H1 (cell line): ENCODE measurements around the gene EIF3J. TPM values are rescaled to one million over a fixed set of nuclear protein-coding genes. Genes with fewer than 3 reads are reported as not detected.

Source experiments
- CEBPB ChIP-seq: IDR thresholded peaks from 2 replicates; pipeline ENCODE4 v1.6.1; 2012; ENCODE audit warnings: low read depth, low read length
- CHD7 ChIP-seq: fragments of 300-600 bp; sonication (generic); IDR thresholded peaks from 2 replicates; pipeline ENCODE4 v1.7.1; 2012; ENCODE audit warnings: low read length, moderate library complexity, mild to moderate bottlenecking, inconsistent platforms; ENCODE audit not compliant: insufficient replicate concordance
- E2F6 ChIP-seq: IDR thresholded peaks from 2 replicates; pipeline ENCODE4 v1.6.1; 2012; ENCODE audit warnings: inconsistent platforms
- EGR1 ChIP-seq: IDR thresholded peaks from 2 replicates; pipeline ENCODE4 v1.6.1; 2011; ENCODE audit warnings: low read depth, low read length, borderline replicate concordance
- KDM1A ChIP-seq: fragments of 200-600, 300-600 bp; sonication (generic); IDR thresholded peaks from 2 replicates; pipeline ENCODE4 v1.7.1; 2016; ENCODE audit warnings: mild to moderate bottlenecking, low read length, borderline replicate concordance
- NRF1 ChIP-seq: IDR thresholded peaks from 2 replicates; pipeline ENCODE4 v1.6.1; 2011; ENCODE audit warnings: mild to moderate bottlenecking, low read depth, low read length, improper control_type of control experiment
- RFX5 ChIP-seq: IDR thresholded peaks from 2 replicates; pipeline ENCODE4 v1.6.1; 2011; ENCODE audit warnings: low read depth, low read length, improper control_type of control experiment, borderline replicate concordance
- SIN3A ChIP-seq, 2 experiments: IDR thresholded peaks in 1 of 2; conservative IDR thresholded peaks in 1 of 2; 2 replicates each; pipeline ENCODE4 v1.6.1; 2011 to 2012; ENCODE audit warnings: low read length in 2 of 2, improper control_type of control experiment in 1 of 2, low read depth in 1 of 2, mild to moderate bottlenecking in 1 of 2
- SP1 ChIP-seq: IDR thresholded peaks from 2 replicates; pipeline ENCODE4 v1.6.1; 2011; ENCODE audit warnings: low read depth, low read length
- TEAD4 ChIP-seq: IDR thresholded peaks from 2 replicates; pipeline ENCODE4 v1.6.1; 2012; ENCODE audit warnings: low read depth, low read length, inconsistent platforms, mixed read lengths
- polyA plus RNA-seq, 7 experiments: library from polyadenylated mRNA; depleted of rRNA in 3 of 7; stranded (reverse) in 5 of 7; unstranded in 2 of 7; fragments of >200 nt in 5 of 7; fragments of 200-250 nt in 2 of 7; gene quantifications; 1 replicate in 5 of 7; 2 replicates in 1 of 7; 4 replicates in 1 of 7; pipeline versions ENCODE4 v1.2.1 to v1.2.3, GENCODE V29; 2011 to 2013; ENCODE audit warnings: missing spikeins in 2 of 7, mixed read lengths in 2 of 7
- total RNA-seq: library from RNA; stranded (reverse); fragmentation: NEBNext Ultra II Directional; extraction: Animal tissue kit (Norgen Biotek cat#: 25700); gene quantifications from 2 replicates; pipeline ENCODE4 v1.2.1, GENCODE V29; 2021

The EIF3J gene
- total and polyA plus RNA-seq, 2 of the 8 experiments (the other 6 are each of a cell fraction or from before 2014, with no cell fraction given), result 26.8 to 119 TPM

- TF ChIP-seq SIN3A (conservative IDR thresholded peaks at IDR 0.05 in 1 of 2, IDR thresholded peaks at IDR 0.05 in 1 of 2; ENCODE audit: low read depth in 1 of 2, low read length in 2 of 2), result peak in 1 of 2 experiments; percentile 83; a peak in 1 of 4 replicates
- TF ChIP-seq SP1, result no peak
- no peak for TF ChIP-seq CEBPB
- no peak for TF ChIP-seq NRF1
- TF ChIP-seq TEAD4, result no peak
- no peak for TF ChIP-seq RFX5
- TF ChIP-seq CHD7, result no peak
- TF ChIP-seq E2F6, result peak; percentile 78
- TF ChIP-seq KDM1A, result no peak
- TF ChIP-seq EGR1, result no peak
Measured at GRCh38 chr15:44536962-44537734, at the start of gene EIF3J (continued).
